Adrenal gland (tissue), 12 donors: ENCODE results near the gene CAMK2G. TPM values are rescaled to one million over a fixed set of nuclear protein-coding genes. Genes with fewer than 3 reads are reported as not detected.
A peak's percentile ranks its signal among the peaks of the same experiment; 100 is the strongest.
"Not testable (repeated sequence)": the region's sequence is repeated elsewhere in the genome, so short reads cannot be mapped to it uniquely, and the experiment has no call there.

Experiments
- DNase-seq, 7 donors: peaks; one replicate each; pipeline ENCODE4 v3.0.0-alpha.2; 2019 to 2020
- H3K27ac ChIP-seq, 5 donors: fragments of 200-600 bp; sonication (generic) in 4 of 5; 1 replicate in 3 of 5; 2 replicates in 2 of 5; pipeline versions ENCODE4 v1.5.1 to v1.8.0; 2016 to 2020; ENCODE audit warnings: mild to moderate bottlenecking in 1 of 5
- H3K27me3 ChIP-seq: fragments of 200-600 bp; 2 replicates; pipeline ENCODE4 v1.8.0; 2021
- H3K36me3 ChIP-seq, 2 donors: fragments of 200-600 bp; replicated peaks in 1 of 2; 1 replicate in 1 of 2; 2 replicates in 1 of 2; pipeline versions ENCODE4 v1.5.1 to v1.8.0; 2018 to 2022
- H3K4me1 ChIP-seq, 2 donors: fragments of 200-600 bp; replicated peaks in 1 of 2; 1 replicate in 1 of 2; 2 replicates in 1 of 2; pipeline versions ENCODE4 v1.5.1 to v1.8.0; 2018 to 2021
- H3K4me3 ChIP-seq, 4 donors: fragments of 200-600 bp; sonication (generic) in 3 of 4; one replicate each; pipeline ENCODE4 v1.5.1; 2016 to 2018
- H3K9me3 ChIP-seq, 3 donors: fragments of 200-600 bp; sonication (generic) in 1 of 3; replicated peaks in 1 of 3; 1 replicate in 2 of 3; 2 replicates in 1 of 3; pipeline versions ENCODE4 v1.5.1 to v1.8.0; 2016 to 2021
- CTCF ChIP-seq, 6 experiments: fragments of 450-650 bp in 4 of 6; fragments of 200-600 bp in 2 of 6; sonication (generic) in 1 of 6; IDR thresholded peaks; 1 replicate in 5 of 6; 2 replicates in 1 of 6; pipeline versions ENCODE4 v1.5.1 to v1.8.0; 2016 to 2021; ENCODE audit warnings: antibody characterized with exemption in 6 of 6, mild to moderate bottlenecking in 2 of 6, moderate library complexity in 1 of 6
- POLR2A ChIP-seq, 2 donors: fragments of 450-650 bp; IDR thresholded peaks; one replicate each; pipeline ENCODE4 v1.6.1; 2017; ENCODE audit warnings: antibody characterized with exemption in 2 of 2, mild to moderate bottlenecking in 2 of 2, moderate library complexity in 1 of 2
- WGBS, 4 donors: extraction: QIAGEN DNeasy Blood & Tissue Kit in 2 of 4; methylation state at CpG; one replicate each; pipeline versions ENCODE4 v1.1.5 to v1.1.7; 2013 to 2017; 5-methylcytosine and 5-hydroxymethylcytosine counted together
- intact Hi-C, 2 donors: fragments of 100-400 bp; cut with DNase I; formaldehyde crosslinking; loops; one replicate each; pipeline versions ENCODE4 v1.14.1 to v1.15.0; 2022 to 2023
- polyA plus RNA-seq, 3 donors: library from polyadenylated mRNA; stranded (reverse); fragments of 200-250 nt in 2 of 3; fragments of 350-450 nt in 1 of 3; fragmentation: Illumina TruSeq in 1 of 3; extraction: RNeasy Lipid Tissue Mini Kit (QIAGEN cat#74804) in 1 of 3; gene quantifications; one replicate each; pipeline ENCODE4 v1.2.3, GENCODE V29; 2013 to 2014
- total RNA-seq, 9 donors: library from RNA; depleted of rRNA in 4 of 9; stranded (reverse); fragments of >200 nt in 4 of 9; fragments of 120-200 nt in 1 of 9; fragmentation: NEBNext Ultra II Directional in 1 of 9; extraction: Animal tissue kit (Norgen Biotek cat#: 25700) in 1 of 9; gene quantifications; one replicate each; pipeline versions ENCODE4 v1.1.0 to v1.2.4, GENCODE V29; 2013 to 2023
- donor health status: healthy with polysubstance abuse.
- donor health status: Bipolar disorder and iron deficiency.
- donor health status: DM: yes; HTN: yes; CAD: no.
- donor health status: DM: no; HTN: no; CAD: no.
- donor health status: DM: no; HTN: no; CAD: no.
- donor health status: DM: yes; HTN: yes; CAD: no.

Gene CAMK2G
- total and polyA plus RNA-seq, 12 donors: 12.7 to 27.3 (median 19.7) TPM

DNA sequence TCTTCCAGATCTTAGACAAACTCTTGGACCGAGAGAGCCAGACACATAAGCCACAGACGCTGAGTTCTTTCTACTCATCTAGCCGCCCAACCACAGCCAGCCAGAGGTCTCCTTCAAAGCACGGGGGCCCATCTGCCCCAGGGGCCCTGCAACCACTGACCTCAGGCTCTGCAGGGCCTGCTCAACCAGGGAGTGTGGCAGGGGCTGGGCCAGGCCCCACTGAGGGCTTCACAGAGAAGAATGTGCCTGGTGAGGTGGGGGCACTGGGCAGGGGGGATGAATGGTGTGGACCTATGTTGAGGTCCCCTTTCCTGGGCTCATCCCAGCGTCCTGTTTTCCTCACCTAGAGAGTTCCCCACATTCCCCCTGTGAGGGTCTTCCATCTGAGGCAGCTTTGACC lies 77.6 kb downstream of the CAMK2G start:
- Histone ChIP-seq H3K9me3 (no peaks in the 10 kb centered on the region), H3K27ac (no peak overlapping the region), H3K36me3 (peaks cover 0 to 100% of the 10 kb centered on the region in 2 donors), H3K4me3 (no peak overlapping the region), H3K27me3 (no peaks in the 10 kb centered on the region), H3K4me1 (no peaks in the 10 kb centered on the region)
- 66 to 94% (median 89%) methylated on average over 4 to 5 of the region's 5 CpGs for WGBS, 4 donors
- TF ChIP-seq CTCF (IDR thresholded peaks at IDR 0.05) (no peak), POLR2A (IDR thresholded peaks at IDR 0.05) (no peak)
- intact Hi-C loops: no loop called here
- DNase-seq: peak in 2 of 7 donors; percentile 13 to 27

DNA sequence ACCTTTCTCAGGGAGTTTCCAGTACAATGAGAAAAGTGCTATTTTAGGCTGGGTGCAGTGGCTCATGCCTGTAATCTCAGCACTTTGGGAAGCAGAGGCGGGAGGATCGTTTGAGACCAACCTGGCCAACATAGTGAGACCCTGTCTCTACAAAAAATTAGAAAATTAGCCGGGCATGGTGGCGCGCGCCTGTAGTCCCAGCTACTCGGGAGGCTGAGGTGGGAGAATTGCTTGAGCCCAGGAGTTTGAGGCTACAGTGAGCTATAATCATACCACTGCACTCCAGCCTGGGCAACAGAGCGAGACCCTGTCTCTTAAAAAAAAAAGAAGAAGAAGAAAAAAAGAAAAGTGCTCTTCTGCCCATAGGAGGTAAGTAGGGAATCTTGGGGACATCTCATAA lies 78.3 kb downstream of the CAMK2G start:
- 94 to 96% (median 95%) methylated on average over 8 of the region's 8 CpGs for WGBS, 4 donors
- H3K4me1 ChIP-seq, H3K9me3 ChIP-seq, H3K4me3 ChIP-seq, intact Hi-C loops, H3K27me3 ChIP-seq, H3K27ac ChIP-seq: not testable (repeated sequence)
- DNase-seq: peak in 1 of 7 donors; percentile 13
- peaks cover 0 to 100% of the 10 kb centered on the region in 2 donors for H3K36me3 ChIP-seq

DNA sequence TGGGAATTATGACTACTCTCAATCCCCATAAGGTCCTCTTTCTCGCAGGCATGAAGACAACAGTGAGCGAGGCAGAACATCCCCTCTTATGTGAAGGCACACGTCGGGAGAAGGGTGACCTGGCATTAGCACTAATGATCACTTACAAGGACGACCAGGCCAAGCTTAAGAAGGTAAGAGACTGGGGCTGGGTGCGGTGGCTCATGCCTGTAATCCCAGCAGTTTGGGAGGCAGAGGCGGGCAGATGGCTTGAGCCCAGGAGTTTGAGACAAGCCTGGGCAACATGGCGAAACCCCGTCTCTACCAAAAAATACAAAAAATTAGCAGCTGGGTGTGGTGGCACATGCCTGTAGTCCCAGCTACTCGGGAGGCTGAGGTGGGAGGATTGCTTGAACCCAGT lies 78.9 kb downstream of the CAMK2G start:
- H3K27ac ChIP-seq, H3K4me1 ChIP-seq, intact Hi-C loops, H3K4me3 ChIP-seq, H3K27me3 ChIP-seq, H3K9me3 ChIP-seq: not testable (repeated sequence)
- 90 to 94% (median 93%) methylated on average over 10 of the region's 10 CpGs for WGBS, 4 donors
- H3K36me3 ChIP-seq: peaks cover 0 to 100% of the 10 kb centered on the region in 2 donors
- DNase-seq: peak in 1 of 7 donors; percentile 5

- Histone ChIP-seq H3K36me3 (peaks cover 0 to 99% of the 10 kb centered on the region in 2 donors), H3K4me3 (no peak overlapping the region), H3K27me3 (no peaks in the 10 kb centered on the region), H3K4me1 (no peaks in the 10 kb centered on the region), H3K9me3 (no peaks in the 10 kb centered on the region), H3K27ac (no peak overlapping the region)
- WGBS, 4 donors: 84 to 100% (median 90%) methylated on average over 3 to 5 of the region's 5 CpGs
- DNase-seq: peak in 1 of 7 donors; percentile 13
- intact Hi-C loops: no loop called here
- no peak for TF ChIP-seq POLR2A (IDR thresholded peaks at IDR 0.05)
- TF ChIP-seq CTCF (IDR thresholded peaks at IDR 0.05): no peak
These were observed 80.9 kb downstream of the CAMK2G start for GRCh38 chr10:73793456-73793855.

GRCh38 chr10:73791871-73792400 lies 82.4 kb downstream of the CAMK2G start:
- Histone ChIP-seq H3K36me3 (peaks cover 0 to 84% of the 10 kb centered on the region in 2 donors), H3K9me3 (no peaks in the 10 kb centered on the region), H3K4me3 (no peak overlapping the region), H3K27me3 (no peaks in the 10 kb centered on the region), H3K27ac (no peak overlapping the region), H3K4me1 (peaks cover 14 to 15% of the 10 kb centered on the region in 2 donors)
- intact Hi-C loops: no loop called here
- TF ChIP-seq CTCF (IDR thresholded peaks at IDR 0.05) (no peak), POLR2A (IDR thresholded peaks at IDR 0.05) (no peak)
- DNase-seq: peak in 1 of 7 donors; percentile 13
- WGBS, 4 donors: 91 to 99% (median 92%) methylated on average over 10 to 26 of the region's 26 CpGs
